ENCODE measurements around the gene EPS8. TPM values are rescaled to one million over a fixed set of nuclear protein-coding genes. Genes with fewer than 3 reads are reported as not detected.

EPS8 gene
- total RNA-seq, 1 donor from 2014 or later, result 41.7 TPM

DNA sequence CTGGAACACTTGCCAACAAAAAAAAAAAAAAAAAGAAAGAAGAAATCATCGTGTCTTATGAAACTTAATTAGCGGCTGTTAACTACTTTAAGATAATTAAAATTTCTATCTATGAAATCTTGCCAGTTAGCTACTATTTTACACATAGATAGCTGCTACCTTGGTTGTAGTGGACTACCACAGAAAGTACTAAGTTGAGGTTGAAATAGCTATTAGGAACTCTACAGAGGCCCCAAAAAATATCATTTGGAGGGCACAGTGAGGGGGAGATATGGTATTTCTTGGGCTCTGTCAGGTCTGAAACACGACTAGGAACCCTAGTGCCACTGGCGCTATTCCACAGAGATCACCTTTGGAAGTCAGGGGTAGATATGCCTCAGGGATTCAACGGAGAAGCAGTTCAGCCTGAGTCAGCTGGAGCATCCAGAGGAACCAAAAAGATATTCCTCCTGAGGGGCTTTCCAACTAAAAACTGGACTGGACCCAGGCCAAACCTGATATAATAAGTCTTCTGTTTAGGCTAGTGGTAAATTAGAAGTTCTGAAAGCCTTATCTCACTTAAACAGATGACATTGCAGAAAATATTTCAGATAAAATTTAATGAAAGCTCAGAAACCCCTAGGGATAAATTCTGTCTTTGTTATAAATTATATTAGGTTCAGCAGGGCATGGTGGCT is 126.1 kb downstream of the EPS8 start:
- TF ChIP-seq CTCF (conservative IDR thresholded peaks at IDR 0.05; ENCODE audit: low read depth, low read length), result no peak
- no peak overlapping the region for H3K4me3 ChIP-seq (ENCODE audit: low read depth, low read length)
- no peak for DNase-seq (ENCODE audit: low read depth)

GRCh38 chr12:15662303-15662980 is 126.7 kb downstream of the EPS8 start:
- H3K4me3 ChIP-seq (ENCODE audit: low read depth, low read length), result no peak overlapping the region
- DNase-seq (ENCODE audit: low read depth), result peak; percentile 74
- no peak for TF ChIP-seq CTCF (conservative IDR thresholded peaks at IDR 0.05; ENCODE audit: low read depth, low read length)

GRCh38 chr12:15651371-15651770 is 137.8 kb downstream of the EPS8 start:
- DNase-seq (ENCODE audit: low read depth), result no peak
- TF ChIP-seq CTCF (conservative IDR thresholded peaks at IDR 0.05; ENCODE audit: low read depth, low read length), result no peak
- H3K4me3 ChIP-seq (ENCODE audit: low read depth, low read length), result no peak overlapping the region

DNA sequence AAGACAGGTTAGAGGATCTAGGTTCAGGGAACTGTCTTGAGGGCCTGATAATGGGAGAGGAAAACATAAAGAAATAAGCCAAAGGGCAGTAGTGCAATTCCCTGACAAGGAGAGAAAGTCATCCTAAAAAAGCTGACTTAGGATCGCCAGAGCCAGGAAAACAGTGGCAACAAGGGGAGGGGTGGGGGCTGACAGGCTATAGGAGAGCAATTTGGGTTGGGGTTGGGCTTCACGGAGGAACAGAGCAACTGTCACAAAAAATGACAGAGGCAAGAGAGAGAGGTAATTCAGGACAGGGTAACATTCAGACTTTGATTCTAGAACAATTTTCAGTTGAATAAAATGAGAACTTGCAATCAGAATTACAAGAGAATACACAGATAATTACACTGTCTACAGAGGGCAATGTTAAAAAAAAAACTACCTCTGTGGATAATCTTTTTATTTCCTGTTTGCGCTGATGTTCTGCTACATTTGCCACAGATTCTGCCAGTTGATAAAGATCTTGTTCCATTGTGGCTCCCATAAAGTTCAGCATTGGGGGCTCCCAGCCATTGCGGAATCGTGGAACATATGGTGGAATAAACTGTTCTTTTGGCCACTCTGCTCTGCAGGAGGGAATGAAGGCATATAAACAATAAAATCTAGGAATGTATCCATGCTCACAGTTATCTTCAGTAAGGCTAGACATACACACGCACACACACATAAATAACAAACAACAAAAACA is 138.6 kb downstream of the EPS8 start:
- DNase-seq (ENCODE audit: low read depth), result no peak
- H3K4me3 ChIP-seq (ENCODE audit: low read depth, low read length), result no peak overlapping the region
- no peak for TF ChIP-seq CTCF (conservative IDR thresholded peaks at IDR 0.05; ENCODE audit: low read depth, low read length)

- TF ChIP-seq CTCF (conservative IDR thresholded peaks at IDR 0.05; ENCODE audit: low read depth, low read length), result no peak
- DNase-seq (ENCODE audit: low read depth), result no peak
- no peak overlapping the region for H3K4me3 ChIP-seq (ENCODE audit: low read depth, low read length)
Observed at GRCh38 chr12:15649347-15649746, 139.8 kb downstream of the EPS8 start.

GRCh38 chr12:15648558-15648957 is 140.6 kb downstream of the EPS8 start:
- H3K4me3 ChIP-seq (ENCODE audit: low read depth, low read length), result no peak overlapping the region
- no peak for DNase-seq (ENCODE audit: low read depth)

More at GRCh38 chr12:15648558-15648957, 140.6 kb downstream of the EPS8 start:
- no peak for TF ChIP-seq CTCF (conservative IDR thresholded peaks at IDR 0.05; ENCODE audit: low read depth, low read length)

Measured in epithelial cell of proximal tubule (primary cell).